ENCODE data around the gene RASA3.

RASA3 gene

GRCh38 chr13:113999618-113999910 lies 132.9 kb downstream of the RASA3 start:
- TF ChIP-seq SUZ12 (IDR thresholded peaks at IDR 0.05; ENCODE audit: extremely low read depth, insufficient read depth, insufficient read length), result no peak
- no peak for TF ChIP-seq YY1 (IDR thresholded peaks at IDR 0.05; ENCODE audit: insufficient read depth, insufficient read length)
- TF ChIP-seq ZNF274 (IDR thresholded peaks at IDR 0.05; ENCODE audit: low read depth, low read length), result no peak
- H3K27me3 ChIP-seq (ENCODE audit: insufficient read depth, insufficient read length), result no peaks in the 10 kb centered on the region
- no peak overlapping the region for H3K9ac ChIP-seq (ENCODE audit: insufficient read length, low read depth)
- H3K9me3 ChIP-seq (ENCODE audit: insufficient read depth, low read length), result no peaks in the 10 kb centered on the region
- H3K4me3 ChIP-seq (ENCODE audit: insufficient read length, low read depth), result no peak overlapping the region
- peaks cover 41% of the 10 kb centered on the region for H3K36me3 ChIP-seq (ENCODE audit: insufficient read depth, insufficient read length, low read length)
- peaks cover 4% of the 10 kb centered on the region for H3K4me1 ChIP-seq (ENCODE audit: insufficient read depth, insufficient read length)
- no peak for DNase-seq (ENCODE audit: low read depth, low spot score)

GRCh38 chr13:113998781-113999617 lies 133.4 kb downstream of the RASA3 start:
- Histone ChIP-seq H3K4me3 (ENCODE audit: insufficient read length, low read depth) (no peak overlapping the region), H3K4me1 (ENCODE audit: insufficient read depth, insufficient read length) (peaks cover 4% of the 10 kb centered on the region), H3K9me3 (ENCODE audit: insufficient read depth, low read length) (no peaks in the 10 kb centered on the region), H3K27me3 (ENCODE audit: insufficient read depth, insufficient read length) (no peaks in the 10 kb centered on the region), H3K36me3 (ENCODE audit: insufficient read depth, insufficient read length, low read length) (peaks cover 46% of the 10 kb centered on the region), H3K9ac (ENCODE audit: insufficient read length, low read depth) (no peak overlapping the region)
- no peak for DNase-seq (ENCODE audit: low read depth, low spot score)
- no peak for TF ChIP-seq ZNF274 (IDR thresholded peaks at IDR 0.05; ENCODE audit: low read depth, low read length)
- TF ChIP-seq YY1 (IDR thresholded peaks at IDR 0.05; ENCODE audit: insufficient read depth, insufficient read length), result no peak
- TF ChIP-seq SUZ12 (IDR thresholded peaks at IDR 0.05; ENCODE audit: extremely low read depth, insufficient read depth, insufficient read length), result no peak

- DNase-seq (ENCODE audit: low read depth, low spot score), result no peak
- no peak for TF ChIP-seq SUZ12 (IDR thresholded peaks at IDR 0.05; ENCODE audit: extremely low read depth, insufficient read depth, insufficient read length)
- no peak for TF ChIP-seq YY1 (IDR thresholded peaks at IDR 0.05; ENCODE audit: insufficient read depth, insufficient read length)
- no peak for TF ChIP-seq ZNF274 (IDR thresholded peaks at IDR 0.05; ENCODE audit: low read depth, low read length)
- Histone ChIP-seq H3K4me3 (ENCODE audit: insufficient read length, low read depth) (no peak overlapping the region), H3K36me3 (ENCODE audit: insufficient read depth, insufficient read length, low read length) (peaks cover 44% of the 10 kb centered on the region), H3K9me3 (ENCODE audit: insufficient read depth, low read length) (no peaks in the 10 kb centered on the region), H3K27me3 (ENCODE audit: insufficient read depth, insufficient read length) (no peaks in the 10 kb centered on the region), H3K9ac (ENCODE audit: insufficient read length, low read depth) (no peak overlapping the region), H3K4me1 (ENCODE audit: insufficient read depth, insufficient read length) (peaks cover 4% of the 10 kb centered on the region)
Observed at GRCh38 chr13:113997845-113998751, 134.3 kb downstream of the RASA3 start.

GRCh38 chr13:113996912-113997745 lies 135.3 kb downstream of the RASA3 start:
- Histone ChIP-seq H3K9ac (ENCODE audit: insufficient read length, low read depth) (no peak overlapping the region), H3K4me3 (ENCODE audit: insufficient read length, low read depth) (no peak overlapping the region), H3K9me3 (ENCODE audit: insufficient read depth, low read length) (no peaks in the 10 kb centered on the region), H3K4me1 (ENCODE audit: insufficient read depth, insufficient read length) (peaks cover 4% of the 10 kb centered on the region), H3K36me3 (ENCODE audit: insufficient read depth, insufficient read length, low read length) (peaks cover 43% of the 10 kb centered on the region), H3K27me3 (ENCODE audit: insufficient read depth, insufficient read length) (no peaks in the 10 kb centered on the region)
- DNase-seq (ENCODE audit: low read depth, low spot score), result no peak
- TF ChIP-seq ZNF274 (IDR thresholded peaks at IDR 0.05; ENCODE audit: low read depth, low read length) (no peak), SUZ12 (IDR thresholded peaks at IDR 0.05; ENCODE audit: extremely low read depth, insufficient read depth, insufficient read length) (no peak), YY1 (IDR thresholded peaks at IDR 0.05; ENCODE audit: insufficient read depth, insufficient read length) (no peak)

- Histone ChIP-seq H3K9ac (ENCODE audit: insufficient read length, low read depth) (no peak overlapping the region), H3K9me3 (ENCODE audit: insufficient read depth, low read length) (no peaks in the 10 kb centered on the region), H3K4me1 (ENCODE audit: insufficient read depth, insufficient read length) (peaks cover 4% of the 10 kb centered on the region), H3K4me3 (ENCODE audit: insufficient read length, low read depth) (no peak overlapping the region), H3K36me3 (ENCODE audit: insufficient read depth, insufficient read length, low read length) (peaks cover 51% of the 10 kb centered on the region), H3K27me3 (ENCODE audit: insufficient read depth, insufficient read length) (no peaks in the 10 kb centered on the region)
- TF ChIP-seq ZNF274 (IDR thresholded peaks at IDR 0.05; ENCODE audit: low read depth, low read length) (no peak), YY1 (IDR thresholded peaks at IDR 0.05; ENCODE audit: insufficient read depth, insufficient read length) (no peak), SUZ12 (IDR thresholded peaks at IDR 0.05; ENCODE audit: extremely low read depth, insufficient read depth, insufficient read length) (no peak)
- DNase-seq (ENCODE audit: low read depth, low spot score), result no peak
Observed at GRCh38 chr13:113996081-113996911, 136.1 kb downstream of the RASA3 start.

- H3K9me3 ChIP-seq (ENCODE audit: insufficient read depth, low read length), result no peaks in the 10 kb centered on the region
- no peak overlapping the region for H3K4me3 ChIP-seq (ENCODE audit: insufficient read length, low read depth)
- peaks cover 4% of the 10 kb centered on the region for H3K4me1 ChIP-seq (ENCODE audit: insufficient read depth, insufficient read length)
- H3K9ac ChIP-seq (ENCODE audit: insufficient read length, low read depth), result no peak overlapping the region
- no peak for DNase-seq (ENCODE audit: low read depth, low spot score)
- TF ChIP-seq ZNF274 (IDR thresholded peaks at IDR 0.05; ENCODE audit: low read depth, low read length) (no peak), SUZ12 (IDR thresholded peaks at IDR 0.05; ENCODE audit: extremely low read depth, insufficient read depth, insufficient read length) (no peak), YY1 (IDR thresholded peaks at IDR 0.05; ENCODE audit: insufficient read depth, insufficient read length) (no peak)
- H3K27me3 ChIP-seq (ENCODE audit: insufficient read depth, insufficient read length), result no peaks in the 10 kb centered on the region
- H3K36me3 ChIP-seq (ENCODE audit: insufficient read depth, insufficient read length, low read length), result peaks cover 59% of the 10 kb centered on the region
Observed at GRCh38 chr13:113995051-113995601, 137.3 kb downstream of the RASA3 start.

Data from NT2/D1 (cell line).